T-helper 22 cell (primary cell): ENCODE data around the gene RYR1.
"Not testable (repeated sequence)": the region's sequence is repeated elsewhere in the genome, so short reads cannot be mapped to it uniquely, and the experiment has no call there.

Source experiments
- DNase-seq: peaks from one replicate; pipeline ENCODE4 v3.0.0-alpha.2; 2020; ENCODE audit warnings: low read depth

The RYR1 gene

DNA sequence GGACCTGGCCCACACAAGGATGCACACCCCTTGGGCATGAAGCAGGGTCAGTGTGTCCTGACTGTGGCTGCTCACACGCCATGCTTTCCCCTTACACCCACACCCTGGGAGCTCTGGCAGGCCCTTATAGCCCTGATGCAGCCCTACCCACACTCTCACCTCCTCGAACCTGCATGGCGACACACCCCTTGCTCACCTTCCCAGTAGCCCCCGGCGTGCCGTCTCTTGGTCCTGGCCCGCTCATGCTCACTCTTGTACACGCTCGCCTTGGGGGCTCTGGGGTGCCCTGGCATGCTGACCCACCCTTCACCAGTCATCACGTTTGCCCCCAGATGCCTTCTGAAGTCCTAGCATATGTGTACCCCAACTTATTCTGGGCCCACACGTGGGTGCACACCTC lies 128.2 kb downstream of the RYR1 start:
- DNase-seq, result no peak

- DNase-seq, result no peak
Measured at GRCh38 chr19:38562096-38562495, 128.6 kb downstream of the RYR1 start.

- DNase-seq, result no peak
Measured at GRCh38 chr19:38563475-38563874, 130.0 kb downstream of the RYR1 start.

GRCh38 chr19:38564981-38565690 lies 131.6 kb downstream of the RYR1 start:
- DNase-seq, result no peak

DNA sequence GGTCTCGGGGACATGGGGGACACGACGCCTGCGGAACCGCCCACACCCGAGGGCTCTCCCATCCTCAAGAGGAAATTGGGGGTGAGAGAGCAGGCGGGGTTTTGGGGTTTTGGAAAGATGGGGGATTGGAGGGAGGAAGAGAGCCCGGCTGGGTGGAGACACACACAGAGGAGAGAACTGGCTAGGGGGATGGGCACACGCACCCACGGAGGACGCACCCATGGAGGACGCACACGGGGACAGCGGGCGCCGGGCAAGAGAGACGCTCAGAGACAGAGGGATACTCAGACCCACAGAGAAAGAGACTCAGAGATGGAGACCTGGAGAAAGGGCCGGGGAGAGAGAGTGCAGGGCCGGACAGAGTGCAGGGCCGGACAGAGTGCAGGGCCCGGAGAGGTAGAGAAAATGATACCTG lies 132.2 kb downstream of the RYR1 start:
- no peak for DNase-seq

- DNase-seq, result no peak
Measured at GRCh38 chr19:38569368-38569983, 136.0 kb downstream of the RYR1 start.

DNA sequence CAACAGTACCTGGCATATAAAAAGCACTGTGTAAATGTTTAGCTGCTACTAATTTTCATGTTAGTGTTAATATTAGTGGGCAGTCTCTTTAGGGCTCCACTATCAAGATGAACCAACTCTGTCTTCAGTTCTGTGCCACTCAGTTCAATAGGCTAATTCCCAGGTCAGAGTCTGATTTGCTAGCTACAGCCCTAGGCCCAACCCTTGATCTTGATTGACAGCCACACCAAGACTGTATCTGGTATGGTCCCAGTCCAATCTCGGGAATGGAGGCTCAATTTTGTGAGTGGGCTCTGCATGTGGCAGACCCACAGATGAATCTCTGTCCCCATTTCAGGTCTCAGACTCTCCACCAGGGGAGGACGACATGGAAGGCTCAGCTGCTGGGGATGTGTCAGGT lies 138.2 kb downstream of the RYR1 start:
- no peak for DNase-seq

DNA sequence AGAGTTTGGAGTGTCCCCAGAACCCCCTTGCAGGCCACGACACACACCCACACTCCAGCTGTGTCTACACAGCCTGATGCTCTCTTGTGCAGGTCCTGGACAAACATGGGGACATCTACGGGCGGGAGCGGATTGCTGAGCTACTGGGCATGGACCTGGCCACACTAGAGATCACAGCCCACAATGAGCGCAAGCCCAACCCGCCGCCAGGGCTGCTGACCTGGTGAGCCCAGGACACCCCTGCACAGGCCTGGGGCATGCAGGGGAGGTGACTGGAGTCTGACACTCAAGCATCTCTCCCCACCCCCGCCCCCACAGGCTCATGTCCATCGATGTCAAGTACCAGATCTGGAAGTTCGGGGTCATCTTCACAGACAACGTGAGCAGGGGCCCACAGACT lies 144.3 kb downstream of the RYR1 start:
- DNase-seq, result no peak

GRCh38 chr19:38579304-38579703 lies 145.8 kb downstream of the RYR1 start:
- DNase-seq, result not testable (repeated sequence)

GRCh38 chr19:38580080-38580479 lies 146.6 kb downstream of the RYR1 start:
- no peak for DNase-seq

DNA sequence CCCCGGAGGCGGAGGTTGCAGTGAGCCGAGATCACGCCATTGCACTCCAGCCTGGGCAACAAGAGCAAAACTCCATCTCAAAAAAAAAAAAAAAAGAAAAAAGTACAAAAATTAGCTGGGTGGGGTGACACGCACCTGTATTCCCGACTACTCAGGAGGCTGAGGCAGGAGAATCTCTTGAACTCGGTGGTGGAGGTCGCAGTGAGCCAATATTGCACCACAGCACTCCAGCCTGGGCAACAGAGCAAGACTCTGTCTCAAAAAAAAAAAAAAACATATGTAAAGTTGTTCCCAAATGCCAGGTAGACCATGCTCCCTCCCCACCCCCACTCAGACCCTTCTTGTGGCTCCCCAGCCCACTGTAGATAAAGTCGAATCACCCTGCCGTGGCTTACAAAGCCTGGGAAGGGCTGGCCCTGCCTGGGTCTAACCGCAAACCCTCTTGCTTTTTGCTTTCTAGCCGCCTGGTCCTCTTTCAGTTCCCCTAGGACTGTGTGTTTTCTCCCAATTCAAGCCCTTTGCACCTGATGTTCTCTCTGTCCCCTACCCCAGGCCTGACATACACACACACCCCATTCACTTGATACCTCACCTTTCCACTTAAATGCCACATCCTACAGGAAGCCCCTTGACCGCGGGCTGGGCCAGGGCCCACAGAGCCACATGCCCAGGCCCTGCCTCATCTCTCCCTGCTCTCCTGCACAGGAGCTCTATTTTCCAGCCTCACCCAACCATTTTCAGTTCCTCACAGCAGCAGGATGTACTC lies 149.9 kb downstream of the RYR1 start:
- DNase-seq, result no peak

DNA sequence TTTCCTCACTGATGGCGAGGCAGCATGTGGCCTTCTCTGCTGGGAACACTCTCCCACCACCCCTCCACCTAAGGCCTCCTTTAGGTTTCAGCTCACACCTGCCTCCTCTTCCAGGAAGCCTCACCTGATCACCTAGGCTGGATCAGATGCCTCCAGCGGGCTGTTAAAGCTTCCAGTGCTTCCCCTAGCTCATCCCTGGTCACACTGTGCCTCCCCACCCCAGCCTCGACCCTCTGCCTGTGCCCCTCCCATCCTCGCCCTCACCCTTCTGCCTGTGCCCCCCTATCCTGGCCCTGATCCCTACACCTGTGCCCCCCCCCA lies 150.5 kb downstream of the RYR1 start:
- DNase-seq, result no peak

DNA sequence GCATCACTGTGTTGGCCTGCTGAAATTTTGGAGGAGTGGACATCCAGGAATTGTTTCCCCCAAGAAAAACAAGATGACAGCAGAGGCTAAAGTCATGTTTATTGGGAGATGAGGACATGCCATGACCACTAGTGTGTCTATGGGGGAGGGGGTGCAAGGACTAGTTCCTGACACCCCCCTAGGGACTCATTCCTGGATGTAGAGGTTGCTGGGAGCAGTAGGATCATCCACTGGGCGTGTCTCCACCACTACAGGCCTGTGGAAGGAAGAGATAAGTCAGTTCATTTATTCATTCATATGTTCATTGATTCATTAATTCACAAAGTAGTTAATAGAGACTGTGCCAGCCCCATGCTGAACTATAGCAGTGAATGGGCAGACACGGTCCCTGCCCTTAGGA lies 154.1 kb downstream of the RYR1 start:
- DNase-seq, result no peak

DNA sequence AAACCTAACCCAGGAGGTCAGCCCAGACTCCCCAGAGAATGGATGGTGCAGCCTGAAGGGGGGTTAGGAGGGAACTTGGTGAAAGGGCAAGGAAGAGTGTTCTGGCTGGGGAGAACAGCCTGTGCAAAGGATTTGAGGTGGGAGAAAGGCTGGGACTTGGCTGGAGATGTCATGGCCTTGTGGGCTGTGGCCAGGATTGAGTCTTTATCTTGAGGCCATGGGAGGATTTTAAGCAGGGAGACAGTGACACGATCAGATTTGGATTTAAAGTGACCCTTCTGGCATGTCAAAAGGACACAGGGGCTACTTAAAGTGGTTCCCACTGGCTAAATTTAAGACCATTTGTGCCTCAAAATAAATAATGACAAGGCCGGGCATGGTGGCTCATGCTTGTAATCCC lies 154.6 kb downstream of the RYR1 start:
- no peak for DNase-seq

DNA sequence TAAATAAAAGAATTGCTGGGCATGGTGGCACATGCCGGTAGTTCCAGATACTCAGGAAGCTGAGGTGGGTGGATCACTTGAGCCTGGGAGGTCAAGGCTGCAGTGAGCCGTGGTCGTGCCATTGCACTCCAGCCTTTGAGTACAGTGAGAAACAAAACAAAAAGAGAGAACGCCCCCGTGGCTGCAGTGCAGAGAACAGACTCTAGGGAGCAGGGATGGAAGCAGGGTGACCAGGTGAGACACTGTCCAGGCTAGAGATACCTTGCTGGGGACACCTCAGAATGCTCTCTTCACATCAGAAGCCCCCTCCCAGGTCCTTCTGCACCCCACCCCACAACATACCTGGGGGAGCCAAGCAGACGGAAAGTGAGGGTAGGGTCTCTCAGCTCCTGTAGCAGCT lies 159.4 kb downstream of the RYR1 start:
- DNase-seq, result no peak

- no peak for DNase-seq
Measured at GRCh38 chr19:38596057-38596981, 162.8 kb downstream of the RYR1 start.

DNA sequence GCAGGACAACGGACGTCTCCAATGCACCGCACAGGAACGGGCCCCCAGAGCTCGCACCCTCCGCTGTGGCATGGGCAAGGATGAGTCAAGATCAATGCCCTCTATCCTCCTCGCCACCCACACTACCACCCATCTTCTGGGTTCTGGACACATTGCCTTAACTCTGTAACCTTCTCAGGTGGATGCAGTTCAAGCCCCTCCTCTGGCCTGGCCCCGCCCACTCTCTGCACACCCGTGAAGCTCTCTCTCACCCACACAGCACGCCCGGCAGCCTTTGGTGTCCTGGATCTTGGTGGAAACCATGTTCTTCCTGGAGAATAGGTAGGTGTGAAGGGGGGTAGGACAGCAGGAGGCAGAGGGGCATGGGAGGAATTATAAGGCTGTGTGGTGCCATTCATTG lies 163.6 kb downstream of the RYR1 start:
- no peak for DNase-seq

GRCh38 chr19:38599722-38600121 lies 166.2 kb downstream of the RYR1 start:
- no peak for DNase-seq

GRCh38 chr19:38602856-38603255 lies 169.4 kb downstream of the RYR1 start:
- DNase-seq, result not testable (repeated sequence)

GRCh38 chr19:38606131-38606530 lies 172.6 kb downstream of the RYR1 start:
- no peak for DNase-seq

DNA sequence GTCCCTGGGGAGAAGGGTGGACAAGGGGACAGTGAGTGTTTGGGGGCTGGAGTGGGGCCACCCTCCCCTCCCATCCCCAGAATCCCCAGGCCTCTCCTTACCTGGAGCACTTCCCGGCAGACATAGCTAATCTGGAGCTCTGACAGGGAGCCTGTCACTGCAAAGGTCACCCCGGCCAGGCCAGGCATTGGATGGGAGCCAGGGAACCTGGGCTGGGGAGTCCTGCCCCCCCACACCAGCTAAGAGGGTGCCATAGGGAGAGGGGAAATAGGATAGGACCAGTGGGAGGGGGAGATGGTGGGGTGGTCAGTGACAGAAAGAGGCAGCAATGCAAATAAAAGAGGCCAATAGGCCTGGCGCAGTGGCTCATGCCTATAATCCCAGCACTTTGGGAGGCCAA lies 180.8 kb downstream of the RYR1 start:
- no peak for DNase-seq

DNA sequence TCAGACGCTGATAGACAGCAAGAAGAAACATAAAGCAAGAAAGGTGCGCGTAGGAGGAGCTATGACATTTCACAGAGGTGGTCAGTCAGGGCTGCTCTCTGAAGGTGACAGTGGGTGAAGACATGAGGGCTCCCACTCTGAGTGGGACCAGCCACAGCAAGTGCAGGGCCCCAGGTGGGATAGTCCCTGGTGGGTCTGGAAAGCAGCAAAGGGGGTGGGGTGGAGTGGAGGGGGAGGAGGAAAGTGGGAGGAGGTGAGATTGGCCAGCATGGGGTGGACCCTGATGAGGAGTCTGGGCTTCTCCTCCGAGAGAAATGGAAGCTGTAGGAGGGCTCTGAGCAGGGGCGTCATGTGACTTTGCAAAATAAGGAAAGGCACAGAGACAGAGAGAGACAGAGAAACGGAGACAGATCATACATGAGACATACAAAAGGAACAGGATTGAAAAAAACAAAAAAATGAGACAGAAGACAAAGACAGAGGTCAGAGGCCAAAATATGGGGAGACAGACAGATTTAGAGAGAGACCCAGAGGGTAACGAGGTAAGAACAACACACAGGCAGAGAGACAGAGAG lies 181.6 kb downstream of the RYR1 start:
- no peak for DNase-seq
